ENCODE data around the gene PPY. TPM values are rescaled to one million over a fixed set of nuclear protein-coding genes. Genes with fewer than 3 reads are reported as not detected.
"Not testable (repeated sequence)": the region's sequence is repeated elsewhere in the genome, so short reads cannot be mapped to it uniquely, and the experiment has no call there.

The PPY gene
- total RNA-seq, 1 donor from 2014 or later: not detected

DNA sequence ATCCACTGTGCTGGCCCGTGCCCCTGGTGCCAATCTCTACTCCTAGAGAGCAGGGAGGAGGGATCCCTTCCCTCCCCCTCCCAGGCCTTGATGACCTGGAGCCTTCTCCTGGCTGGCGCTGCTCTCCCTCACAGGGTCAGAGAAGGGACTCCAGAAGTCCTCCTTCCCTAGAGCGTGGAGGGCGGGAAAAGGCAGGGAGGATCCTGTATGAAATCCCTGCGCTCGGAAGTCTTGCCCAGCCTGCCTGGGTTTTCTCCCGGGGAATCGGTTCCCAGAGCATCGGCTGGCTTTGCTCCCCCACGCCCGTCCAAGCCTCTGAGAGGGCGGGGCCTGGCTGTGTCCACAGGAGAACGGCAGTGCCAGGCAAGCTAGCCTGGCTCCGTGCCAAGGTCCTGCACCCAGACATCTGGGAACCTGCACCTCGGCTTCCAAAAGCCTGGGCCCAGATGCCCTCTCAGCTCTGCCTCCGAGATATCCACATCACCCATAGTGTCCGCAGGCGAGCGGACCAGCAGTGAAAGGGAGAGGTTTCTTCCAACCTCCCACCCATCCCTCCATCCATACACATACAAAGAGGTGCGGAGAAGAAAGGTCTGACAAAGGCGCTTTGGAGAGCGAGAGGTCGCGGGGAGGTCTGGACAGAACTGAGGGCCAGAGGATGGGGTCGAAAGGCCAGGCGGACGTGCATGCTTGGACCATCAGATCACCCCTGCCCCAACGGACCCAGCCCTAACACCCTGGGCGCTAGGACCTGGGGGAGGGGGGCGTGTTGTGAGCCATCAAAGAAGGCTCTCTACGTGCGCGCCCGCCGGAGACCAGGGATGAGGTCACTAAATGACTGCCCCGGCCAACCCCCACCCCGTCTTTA lies 36.1 kb downstream of the PPY start:
- peak; percentile 68 for DNase-seq (ENCODE audit: low read depth)

DNA sequence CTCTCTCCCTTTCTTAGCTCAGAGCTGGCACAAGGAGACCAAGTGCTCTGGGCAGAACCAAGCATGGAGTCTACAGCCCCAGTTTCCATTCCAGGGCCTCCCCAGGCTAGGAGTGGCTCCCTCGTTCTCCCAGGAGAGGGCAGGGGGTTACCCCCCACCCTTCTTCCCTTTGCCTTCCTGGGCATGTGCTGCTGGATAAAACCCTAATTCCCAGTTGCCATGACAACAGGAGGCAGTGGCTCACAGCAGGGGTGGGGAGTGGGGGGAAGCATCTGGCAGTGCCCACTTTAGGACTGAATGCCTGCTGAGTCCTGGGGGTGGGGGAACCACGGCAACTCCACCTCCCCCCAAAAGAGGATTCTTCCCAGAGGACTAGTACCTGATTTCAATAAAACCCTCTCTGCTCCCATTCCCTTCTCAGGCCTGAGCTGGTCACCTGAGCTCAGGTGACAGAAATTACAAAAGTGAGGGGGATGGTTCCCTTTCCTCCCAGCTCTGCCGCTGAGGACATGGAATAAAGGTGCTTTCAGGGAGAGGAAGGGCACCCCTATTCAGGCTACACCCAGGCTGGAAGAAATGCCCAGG lies 36.8 kb downstream of the PPY start:
- no peak for DNase-seq (ENCODE audit: low read depth)

- DNase-seq (ENCODE audit: low read depth): no peak
Measured at GRCh38 chr17:43901861-43902589, 40.3 kb downstream of the PPY start.

- DNase-seq (ENCODE audit: low read depth): no peak
Measured at GRCh38 chr17:43900858-43901754, 41.2 kb downstream of the PPY start.

- DNase-seq (ENCODE audit: low read depth): peak; percentile 86
Measured at GRCh38 chr17:43900183-43900857, 42.0 kb downstream of the PPY start.

GRCh38 chr17:43898446-43898845 lies 43.8 kb downstream of the PPY start:
- DNase-seq (ENCODE audit: low read depth): no peak

DNA sequence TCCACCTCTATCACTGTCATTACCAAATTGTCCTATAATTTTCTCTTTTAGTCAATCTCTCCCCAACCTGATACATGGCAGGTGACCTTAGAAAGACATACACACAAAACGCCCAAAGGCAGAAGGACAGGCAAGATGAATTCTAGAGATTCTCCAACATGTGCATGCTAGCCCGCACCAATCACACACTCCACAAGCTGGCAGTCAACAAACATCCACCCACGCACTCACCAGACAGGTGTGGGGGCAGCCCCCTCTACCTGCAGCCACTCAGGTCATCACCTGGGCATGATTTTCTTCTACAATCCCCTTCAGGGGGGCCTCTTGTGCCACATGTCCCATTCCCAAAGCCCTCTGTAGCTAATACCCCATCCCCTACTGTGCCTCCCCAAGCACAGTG lies 44.4 kb downstream of the PPY start:
- no peak for DNase-seq (ENCODE audit: low read depth)

DNA sequence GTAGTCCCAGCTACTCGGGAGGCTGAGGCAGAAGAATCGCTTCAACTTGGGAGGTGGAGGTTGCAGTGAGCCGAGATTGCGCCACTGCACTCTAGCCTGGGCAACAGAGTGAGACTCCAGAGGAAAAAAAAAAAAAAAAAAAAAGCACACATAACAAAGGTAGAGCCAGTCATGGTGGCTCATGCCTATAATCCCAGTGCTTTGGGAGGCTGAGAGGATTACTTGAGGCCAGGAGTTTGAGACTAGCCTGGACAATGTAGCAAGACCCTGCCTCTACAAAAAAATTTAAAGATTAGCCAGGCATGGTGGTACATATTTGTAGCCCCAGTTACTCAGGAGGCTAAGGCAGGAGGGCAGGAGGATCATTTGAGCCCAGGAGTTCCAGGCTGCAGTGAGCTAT lies 47.8 kb downstream of the PPY start:
- not testable (repeated sequence) for DNase-seq (ENCODE audit: low read depth)

DNA sequence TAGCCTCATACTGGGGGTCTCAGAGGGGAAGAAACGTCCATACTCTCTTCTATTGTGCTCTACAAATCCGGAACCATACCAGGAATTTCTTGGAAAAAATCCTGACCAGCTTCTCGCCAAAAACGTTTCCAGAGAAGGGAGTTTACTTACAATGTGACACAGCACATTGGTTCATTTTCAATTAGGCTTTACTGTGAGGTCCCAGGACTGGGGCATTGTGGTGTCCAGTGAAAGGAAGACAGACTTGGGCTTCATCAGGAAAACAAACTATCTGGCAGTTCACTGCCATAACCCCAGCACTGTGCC lies 49.7 kb downstream of the PPY start:
- no peak for DNase-seq (ENCODE audit: low read depth)

DNA sequence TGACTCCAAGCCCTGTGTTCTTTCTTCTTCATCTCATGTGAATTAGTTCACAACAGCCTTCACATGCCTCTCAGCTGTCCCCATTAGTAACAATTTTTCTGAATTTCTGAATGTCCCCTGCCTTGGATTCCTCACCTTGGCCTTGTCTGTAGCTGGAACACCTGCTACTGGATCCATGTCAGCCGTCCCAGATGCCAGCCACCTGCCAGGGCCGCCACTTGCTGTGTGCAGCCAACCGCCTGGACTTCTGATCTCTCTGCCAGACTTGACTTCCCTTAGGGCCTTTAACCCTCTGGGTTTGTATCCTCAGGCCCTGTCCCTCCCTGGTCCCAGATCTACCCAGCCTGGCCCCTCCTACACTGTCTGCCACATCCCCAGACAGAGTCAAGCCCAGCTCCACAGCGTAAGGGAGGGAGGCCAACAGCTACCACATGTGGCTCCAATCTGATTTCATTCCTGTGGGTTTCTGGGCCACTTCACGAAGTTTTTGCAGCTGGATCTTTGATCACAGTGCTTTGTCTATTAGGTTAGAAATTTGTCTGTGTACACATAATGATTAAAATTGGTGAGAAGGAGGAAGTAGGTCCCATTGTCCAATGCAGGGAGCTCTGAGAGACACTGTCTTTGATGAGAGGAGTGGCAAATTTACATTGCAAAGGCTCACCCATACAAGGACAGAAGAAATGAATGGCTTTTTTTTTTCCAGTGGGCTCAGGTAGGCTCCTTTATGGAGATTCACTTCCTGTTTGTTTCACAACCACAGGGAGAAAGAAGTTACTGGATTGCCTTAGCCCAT lies 50.2 kb downstream of the PPY start:
- no peak for DNase-seq (ENCODE audit: low read depth)

Other genes with a start within 250 kb of the PPY start
- gene SOST, start 183.7 kb downstream of the PPY start, total RNA-seq: not detected in 2 replicates
- gene DUSP3, start 163.5 kb downstream of the PPY start, total RNA-seq: 103 and 104 TPM in 2 replicates
- not detected in 2 replicates for gene CFAP97D1, start 162.0 kb downstream of the PPY start, total RNA-seq
- gene MPP3, start 109.3 kb downstream of the PPY start, total RNA-seq: 5.4 and 5.5 TPM in 2 replicates
- gene CD300LG, start 95.3 kb downstream of the PPY start, total RNA-seq: not detected in 2 replicates
- gene MPP2, start 34.9 kb downstream of the PPY start, total RNA-seq: 0.96 and 2.3 TPM in 2 replicates
- 0.19 TPM in 1 of 2 replicates, not detected in the other for gene PYY, start 11.5 kb upstream of the PPY start, total RNA-seq
- gene NAGS, start 62.1 kb upstream of the PPY start, total RNA-seq: 0.10 and 0.40 TPM in 2 replicates
- 36.8 and 40.6 TPM in 2 replicates for gene TMEM101, start 72.5 kb upstream of the PPY start, total RNA-seq
- 34.1 and 40.2 TPM in 2 replicates for gene LSM12, start 124.2 kb upstream of the PPY start, total RNA-seq
- 39.5 and 44.6 TPM in 2 replicates for gene G6PC3, start 128.3 kb upstream of the PPY start, total RNA-seq
- gene HDAC5, start 181.2 kb upstream of the PPY start, total RNA-seq: 646 and 649 TPM in 2 replicates
- gene HROB, start 199.5 kb upstream of the PPY start, total RNA-seq: 0.45 and 1.4 TPM in 2 replicates
- 4.0 and 7.8 TPM in 2 replicates for gene ASB16, start 228.2 kb upstream of the PPY start, total RNA-seq
- 28.1 and 28.6 TPM in 2 replicates for gene TMUB2, start 244.5 kb upstream of the PPY start, total RNA-seq